HUES48 (cell line): ENCODE measurements around the gene TMEM170A.
A peak's percentile ranks its signal among the peaks of the same experiment; 100 is the strongest.
"Not testable (repeated sequence)": the region's sequence is repeated elsewhere in the genome, so short reads cannot be mapped to it uniquely, and the experiment has no call there.

Experiments used
- H3K27ac ChIP-seq: one replicate; pipeline ENCODE4 v1.7.0; 2013; ENCODE audit warnings: low read depth, low read length, inconsistent platforms
- H3K27me3 ChIP-seq: 2 replicates; pipeline ENCODE4 v1.6.1; 2013; ENCODE audit warnings: mild to moderate bottlenecking, low read length; ENCODE audit not compliant: control insufficient read depth, insufficient read depth
- H3K36me3 ChIP-seq: 2 replicates; pipeline ENCODE4 v1.6.1; 2013; ENCODE audit warnings: low read length; ENCODE audit not compliant: control insufficient read depth, insufficient read depth
- H3K4me1 ChIP-seq: 2 replicates; pipeline ENCODE4 v1.6.1; 2013; ENCODE audit warnings: mild to moderate bottlenecking, low read length; ENCODE audit not compliant: control insufficient read depth, insufficient read depth
- H3K4me3 ChIP-seq: 2 replicates; pipeline ENCODE4 v1.5.1; 2013; ENCODE audit warnings: mild to moderate bottlenecking, low read depth, low read length
- H3K9ac ChIP-seq: 2 replicates; pipeline ENCODE4 v1.6.1; 2013; ENCODE audit warnings: mild to moderate bottlenecking, low read depth, low read length, moderate library complexity
- H3K9me3 ChIP-seq: 2 replicates; pipeline ENCODE4 v1.6.1; 2013; ENCODE audit warnings: low read length; ENCODE audit not compliant: control insufficient read depth, insufficient read depth

The TMEM170A gene

GRCh38 chr16:75479421-75479990, 15.0 kb upstream of the TMEM170A start:
- H3K4me3 ChIP-seq = no peak overlapping the region
- H3K36me3 ChIP-seq = peaks cover 31% of the 10 kb centered on the region
- no peak overlapping the region for H3K27ac ChIP-seq
- no peaks in the 10 kb centered on the region for H3K4me1 ChIP-seq
- no peaks in the 10 kb centered on the region for H3K27me3 ChIP-seq
- no peak overlapping the region for H3K9ac ChIP-seq
- H3K9me3 ChIP-seq = no peaks in the 10 kb centered on the region

DNA sequence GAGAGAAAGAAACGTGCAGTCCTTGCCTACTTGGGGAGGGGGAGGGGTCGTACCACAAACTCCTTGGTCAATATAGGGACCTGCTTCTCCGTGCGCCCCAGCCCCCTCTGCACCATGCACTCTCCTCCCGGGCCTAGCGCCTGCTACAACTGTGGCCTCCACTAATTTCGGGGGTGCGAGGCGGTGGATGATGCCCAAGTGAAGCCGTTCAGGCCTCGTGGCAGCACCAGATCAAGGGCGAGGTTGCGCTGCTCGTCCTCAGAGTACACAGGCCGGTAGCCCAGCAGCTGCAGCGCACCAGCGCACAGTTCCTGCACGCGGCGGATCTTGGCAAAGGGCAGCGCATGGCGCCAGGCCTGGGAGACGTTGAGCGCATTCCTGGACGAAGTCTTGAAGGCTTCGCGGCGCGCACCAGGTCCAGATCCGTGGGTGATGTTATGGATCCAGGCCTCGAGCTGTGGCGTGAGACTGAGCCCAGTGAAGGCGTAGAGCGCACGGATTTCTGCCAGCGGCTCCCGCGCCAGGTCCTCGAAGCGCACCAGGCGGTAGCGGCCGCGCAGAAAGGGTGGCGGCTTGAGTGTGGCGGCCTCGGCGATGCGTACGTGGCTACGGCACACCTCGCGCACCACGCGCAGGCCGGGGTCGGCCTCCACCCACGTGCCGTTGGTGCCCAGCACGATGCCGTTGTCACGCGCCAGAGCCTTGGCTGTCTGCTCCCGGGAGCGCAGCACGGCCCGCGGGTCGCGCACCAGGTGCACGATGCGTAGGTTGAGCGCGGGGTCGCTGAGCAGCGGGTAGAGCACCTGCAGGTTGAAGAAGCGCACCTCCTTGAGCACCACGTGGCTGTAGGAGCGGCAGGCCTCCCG, 14.2 kb upstream of the TMEM170A start:
- Histone ChIP-seq H3K9me3 (no peaks in the 10 kb centered on the region), H3K36me3 (peaks cover 31% of the 10 kb centered on the region), H3K9ac (no peak overlapping the region), H3K27ac (no peak overlapping the region), H3K4me1 (no peaks in the 10 kb centered on the region), H3K4me3 (no peak overlapping the region), H3K27me3 (no peaks in the 10 kb centered on the region)

GRCh38 chr16:75477680-75478473, 13.4 kb upstream of the TMEM170A start:
- Histone ChIP-seq H3K27ac (no peak overlapping the region), H3K9me3 (peaks cover 2% of the 10 kb centered on the region; the same call in 1 of the 2 replicates), H3K9ac (no peak overlapping the region), H3K4me1 (no peaks in the 10 kb centered on the region), H3K27me3 (no peaks in the 10 kb centered on the region), H3K36me3 (peaks cover 37% of the 10 kb centered on the region), H3K4me3 (no peak overlapping the region)

DNA sequence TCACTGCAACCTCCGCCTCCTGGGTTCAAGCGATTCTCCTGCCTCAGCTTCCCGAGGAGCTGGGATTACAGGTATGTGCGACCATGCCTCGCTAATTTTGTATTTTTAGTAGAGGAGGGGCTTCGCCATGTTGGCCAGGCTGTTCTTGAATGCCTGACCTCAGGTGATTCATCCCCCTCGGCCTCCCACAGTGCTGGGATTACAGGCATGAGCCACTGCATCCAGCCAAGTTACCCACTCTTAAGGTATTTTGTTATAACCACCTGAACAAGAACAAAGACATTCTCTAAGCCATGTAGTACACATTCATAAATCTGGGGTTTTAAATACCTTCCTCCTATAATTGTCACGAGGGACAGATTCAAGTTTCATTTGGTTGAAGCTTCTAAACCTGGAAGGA, 12.3 kb upstream of the TMEM170A start:
- no peak overlapping the region for H3K4me3 ChIP-seq
- H3K4me1 ChIP-seq = peaks cover 10% of the 10 kb centered on the region
- no peak overlapping the region for H3K27ac ChIP-seq

DNA sequence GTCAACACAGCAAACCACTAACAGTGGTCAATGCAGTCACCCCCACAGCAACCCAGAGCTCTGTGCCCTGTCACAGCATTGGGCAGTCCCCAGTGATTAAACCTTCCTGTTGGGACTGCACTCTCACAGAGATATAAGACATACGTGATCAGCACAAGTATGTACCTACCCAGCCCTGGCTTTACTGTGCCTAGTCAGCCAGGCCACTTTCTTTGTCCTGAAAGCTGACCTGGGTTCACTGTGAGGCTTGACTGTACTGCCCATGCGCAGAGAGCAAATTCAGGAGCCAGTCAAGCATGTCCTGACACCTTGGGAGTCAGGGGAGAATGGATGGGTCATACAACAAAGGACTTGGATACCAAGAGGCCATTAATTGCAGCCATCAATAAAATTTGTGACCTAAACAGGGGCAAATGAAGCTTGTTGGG, 10.9 kb upstream of the TMEM170A start:
- peaks cover 15% of the 10 kb centered on the region for H3K4me1 ChIP-seq
- H3K4me3 ChIP-seq = no peak overlapping the region
- no peak overlapping the region for H3K27ac ChIP-seq
- peaks cover 3% of the 10 kb centered on the region; the same call in 1 of the 2 replicates for H3K9me3 ChIP-seq
- H3K36me3 ChIP-seq = peaks cover 40% of the 10 kb centered on the region
- no peak overlapping the region for H3K9ac ChIP-seq
- H3K27me3 ChIP-seq = no peaks in the 10 kb centered on the region

More for the DNA sequence above, 12.3 kb upstream of the TMEM170A start:
- peaks cover 40% of the 10 kb centered on the region for H3K36me3 ChIP-seq
- peaks cover 3% of the 10 kb centered on the region; the same call in 1 of the 2 replicates for H3K9me3 ChIP-seq
- H3K9ac ChIP-seq = no peak overlapping the region
- no peaks in the 10 kb centered on the region for H3K27me3 ChIP-seq

DNA sequence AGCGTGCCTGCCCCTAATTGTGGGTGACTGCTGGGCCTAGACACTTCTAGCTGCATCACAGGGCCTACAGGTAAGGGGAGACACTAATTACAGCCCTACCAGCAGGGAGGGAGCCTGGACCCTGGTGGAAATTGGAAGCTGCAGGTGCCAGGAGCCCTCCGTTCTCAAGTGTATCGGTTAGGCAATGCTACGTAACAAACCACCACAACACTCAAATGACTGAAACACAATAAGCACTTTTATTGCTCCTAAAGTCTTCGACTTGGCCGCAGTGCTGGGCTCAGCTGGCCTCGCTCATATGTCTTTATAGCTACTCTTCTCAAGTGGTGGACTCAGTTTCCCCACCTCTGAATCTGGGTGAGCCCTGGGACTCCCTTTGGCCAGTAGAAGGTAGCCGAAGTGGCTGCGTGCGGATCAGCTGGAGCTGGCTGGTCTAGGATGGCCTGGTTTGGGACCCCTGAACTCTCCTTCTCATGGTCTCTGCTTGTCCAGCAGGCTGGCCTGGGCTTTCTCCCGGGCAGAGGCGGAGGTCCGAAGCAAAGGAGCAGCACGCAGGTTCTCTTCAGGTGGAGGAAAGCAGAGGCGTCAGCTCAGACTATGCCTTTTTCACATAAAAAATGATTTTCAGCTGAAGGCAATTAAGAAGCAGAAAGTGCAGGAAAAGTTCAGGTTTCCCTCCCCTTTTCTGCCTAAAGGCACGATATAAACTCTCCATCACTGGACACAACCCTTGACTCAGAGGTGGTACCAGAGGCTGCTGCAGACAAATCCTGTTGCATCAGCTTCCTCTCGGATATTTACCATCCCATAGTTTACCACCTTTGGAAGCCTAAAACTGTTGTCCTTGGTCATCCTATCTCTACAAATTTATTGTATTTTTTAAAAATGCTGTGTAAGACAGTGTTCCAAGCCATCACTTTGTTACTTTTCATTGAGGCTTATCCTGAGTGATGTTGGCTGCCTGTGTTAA, 8.7 kb upstream of the TMEM170A start:
- peaks cover 15% of the 10 kb centered on the region for H3K4me1 ChIP-seq
- no peak overlapping the region for H3K4me3 ChIP-seq
- no peaks in the 10 kb centered on the region for H3K27me3 ChIP-seq
- peaks cover 20% of the 10 kb centered on the region for H3K36me3 ChIP-seq
- peaks cover 3% of the 10 kb centered on the region; the same call in 1 of the 2 replicates for H3K9me3 ChIP-seq
- H3K9ac ChIP-seq = 0 out of 2 replicates have a peak overlapping the region, but pooled peaks have one; percentile 11
- peak overlapping the region; percentile 88 for H3K27ac ChIP-seq

GRCh38 chr16:75471723-75472633, 7.5 kb upstream of the TMEM170A start:
- peak overlapping the region; percentile 11; the same call in 1 of the 2 replicates for H3K9ac ChIP-seq
- peaks cover 3% of the 10 kb centered on the region; the same call in 1 of the 2 replicates for H3K9me3 ChIP-seq
- H3K36me3 ChIP-seq = peaks cover 9% of the 10 kb centered on the region; the same call in 1 of the 2 replicates
- peaks cover 15% of the 10 kb centered on the region for H3K4me1 ChIP-seq
- peak overlapping the region; percentile 36 for H3K4me3 ChIP-seq
- peak overlapping the region; percentile 88 for H3K27ac ChIP-seq
- no peaks in the 10 kb centered on the region for H3K27me3 ChIP-seq

DNA sequence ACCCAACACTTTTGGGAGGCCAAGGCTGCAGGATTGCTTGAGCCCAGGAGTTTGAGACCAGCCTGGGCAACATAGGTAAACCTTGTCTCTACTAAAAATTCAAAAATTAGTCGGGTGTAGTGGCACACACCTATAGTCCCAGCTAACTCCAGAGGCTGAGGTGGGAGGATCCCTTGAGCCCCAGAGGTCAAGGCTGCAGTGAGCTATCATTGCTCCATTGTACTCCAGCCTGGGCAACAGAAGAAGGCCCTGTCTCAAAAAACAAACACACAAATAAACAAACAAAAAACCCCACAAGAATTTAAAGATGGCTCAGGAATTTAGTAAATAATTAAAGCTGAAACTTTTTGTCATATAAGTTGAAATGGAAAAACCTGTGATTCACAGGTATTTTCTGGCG, 2.3 kb upstream of the TMEM170A start:
- H3K9ac ChIP-seq = no peak overlapping the region
- H3K36me3 ChIP-seq = no peaks in the 10 kb centered on the region
- no peaks in the 10 kb centered on the region for H3K9me3 ChIP-seq
- peaks cover 7% of the 10 kb centered on the region; the same call in 1 of the 2 replicates for H3K4me1 ChIP-seq
- H3K27me3 ChIP-seq = no peaks in the 10 kb centered on the region
- no peak overlapping the region for H3K4me3 ChIP-seq
- H3K27ac ChIP-seq = no peak overlapping the region

DNA sequence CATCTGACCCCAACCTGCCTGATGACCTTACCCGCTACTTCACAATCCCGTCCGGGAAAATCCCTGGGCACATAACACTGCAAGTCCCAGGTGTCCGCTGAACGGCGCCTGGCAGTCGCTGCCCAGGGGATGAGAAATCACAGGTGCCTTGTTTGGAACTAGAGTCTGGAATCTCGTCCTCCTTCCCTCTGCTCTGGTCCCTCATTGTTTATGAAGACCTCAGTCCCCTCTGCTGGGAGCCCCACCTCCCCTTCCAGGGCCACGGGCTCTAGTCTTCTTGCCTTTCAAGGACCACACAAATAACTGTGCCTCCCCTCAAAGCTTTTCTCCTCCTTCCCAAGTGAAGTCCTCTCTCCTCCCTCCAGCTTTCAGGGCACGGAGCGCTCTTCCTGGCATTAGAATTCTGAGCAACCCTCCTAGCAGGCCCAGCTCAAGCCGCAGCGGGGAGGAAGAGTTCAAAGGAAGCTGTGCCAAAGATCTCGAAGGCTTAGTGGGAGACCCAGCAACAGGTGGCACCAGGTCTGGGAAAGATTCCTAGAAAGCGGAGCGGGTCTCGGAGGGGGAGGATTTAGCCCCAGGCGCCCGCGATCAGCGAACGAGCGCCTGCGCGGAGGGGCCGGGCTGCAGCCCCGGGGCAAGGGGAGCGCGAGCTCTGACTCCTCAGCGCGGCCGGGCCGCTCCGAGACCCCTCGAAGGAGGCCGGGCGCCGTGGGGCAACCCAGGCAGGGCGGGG, 934 bp downstream of the TMEM170A start:
- not testable (repeated sequence) for H3K36me3 ChIP-seq, H3K27me3 ChIP-seq, H3K9me3 ChIP-seq, H3K4me1 ChIP-seq
- Histone ChIP-seq H3K4me3 (peak overlapping the region; percentile 93), H3K27ac (peak overlapping the region; percentile 93), H3K9ac (peak overlapping the region; percentile 84)
